HG02588 (cell line): ENCODE measurements around the gene TEC.

ENCODE experiments used
- ATAC-seq: cut with Tn5 transposase; IDR thresholded peaks from one replicate; pipeline ENCODE4 v1.9.1; 2021; ENCODE audit warnings: mild to moderate bottlenecking, moderate library complexity; ENCODE audit not compliant: unreplicated experiment

TEC gene

GRCh38 chr4:48127682-48128404 is 141.8 kb downstream of the TEC start:
- ATAC-seq: peak; percentile 89

DNA sequence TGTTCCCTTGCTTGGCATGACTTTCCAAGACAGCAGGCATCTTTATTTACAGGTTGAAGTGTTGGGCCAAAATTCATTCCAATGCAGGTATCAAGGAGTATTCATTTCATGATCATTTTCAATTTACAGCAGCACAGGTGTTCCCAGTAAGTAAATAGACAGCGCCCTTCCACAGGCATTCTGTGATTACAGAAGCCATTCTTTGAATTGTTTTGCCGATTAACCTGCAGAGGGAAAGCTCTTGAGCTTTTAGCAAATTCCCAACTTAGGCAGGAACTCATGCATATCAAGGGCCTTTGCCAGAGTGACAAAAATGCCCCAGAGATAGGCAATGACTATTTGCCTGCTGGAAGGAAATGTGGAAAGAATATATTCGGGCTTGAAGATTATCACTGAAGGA is 142.4 kb downstream of the TEC start:
- no peak for ATAC-seq

- no peak for ATAC-seq
Observed at GRCh38 chr4:48126621-48127020, 143.0 kb downstream of the TEC start.

DNA sequence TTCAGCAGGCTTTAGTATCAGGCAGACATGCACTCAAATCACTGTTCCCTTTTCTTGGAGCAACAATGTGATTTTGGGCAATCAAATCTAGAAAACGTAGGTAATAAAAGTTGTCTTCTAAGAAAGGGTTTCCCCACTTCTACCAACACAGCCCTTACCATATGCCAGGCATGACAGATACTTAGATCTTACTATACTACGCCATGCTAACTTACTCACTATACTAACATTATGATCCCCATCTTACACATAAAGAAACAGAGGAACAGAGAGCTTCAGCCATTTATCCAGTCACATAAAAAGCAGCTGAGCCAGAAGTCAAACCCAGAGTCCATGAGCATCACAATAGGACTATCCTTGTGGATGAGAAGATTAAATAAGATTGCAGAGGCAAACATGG is 144.8 kb downstream of the TEC start:
- no peak for ATAC-seq

GRCh38 chr4:48122756-48123155 is 146.9 kb downstream of the TEC start:
- ATAC-seq: no peak

DNA sequence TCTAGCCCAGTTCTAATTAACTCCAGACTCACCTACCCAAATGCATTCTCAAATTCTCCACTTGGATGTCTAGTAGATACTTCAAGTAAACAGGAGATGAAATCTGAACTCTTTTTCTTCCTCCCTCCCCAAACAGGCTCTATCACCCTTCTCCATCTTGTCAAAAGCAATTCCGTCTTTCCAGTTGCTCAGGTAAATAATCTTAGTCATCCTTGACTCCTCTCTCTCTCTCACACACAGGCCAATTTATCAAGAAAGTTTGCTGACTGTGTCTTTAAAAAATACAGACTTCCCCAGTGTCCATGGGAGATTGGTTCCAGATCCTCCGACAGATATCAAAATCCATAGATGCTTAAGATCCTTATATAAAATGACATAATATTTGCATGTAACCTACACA is 148.5 kb downstream of the TEC start:
- ATAC-seq: no peak

DNA sequence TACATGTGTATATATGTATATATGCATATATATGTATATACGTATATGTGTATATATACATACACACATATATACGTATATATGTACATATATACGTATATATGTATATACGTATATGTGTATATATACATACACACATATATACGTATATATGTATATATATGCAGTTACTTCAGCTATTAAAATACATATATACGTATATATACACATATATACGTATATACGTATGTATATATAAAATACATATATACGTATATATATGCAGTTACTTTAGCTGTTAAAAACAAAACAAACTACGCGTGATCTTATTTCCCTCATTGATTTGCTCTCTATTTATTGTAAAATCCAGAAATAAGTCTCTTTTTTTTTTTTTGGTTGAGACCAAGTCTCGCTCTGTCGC is 149.5 kb downstream of the TEC start:
- ATAC-seq: no peak

GRCh38 chr4:48119646-48120045 is 150.0 kb downstream of the TEC start:
- ATAC-seq: no peak

- ATAC-seq: no peak
Observed at GRCh38 chr4:48118081-48118480, 151.6 kb downstream of the TEC start.

DNA sequence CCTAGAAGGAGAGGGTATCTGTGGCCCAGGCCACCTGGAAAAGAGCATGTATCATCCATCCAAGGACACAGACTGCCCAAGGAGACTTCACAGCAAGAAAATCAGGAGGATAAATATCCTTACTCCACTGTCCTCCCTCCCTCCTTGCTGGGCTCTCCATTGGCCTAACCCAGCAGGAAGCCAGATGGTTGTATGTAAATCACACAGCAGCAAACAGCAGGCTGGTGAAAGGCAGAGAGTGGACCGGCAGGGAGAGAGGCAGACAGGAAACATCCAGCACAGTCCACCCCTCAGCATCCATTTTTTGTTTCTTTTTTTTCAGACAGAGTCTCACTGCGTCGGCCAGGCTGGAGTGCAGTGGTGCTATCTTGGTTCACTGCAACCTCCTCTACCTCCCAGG is 153.1 kb downstream of the TEC start:
- no peak for ATAC-seq

DNA sequence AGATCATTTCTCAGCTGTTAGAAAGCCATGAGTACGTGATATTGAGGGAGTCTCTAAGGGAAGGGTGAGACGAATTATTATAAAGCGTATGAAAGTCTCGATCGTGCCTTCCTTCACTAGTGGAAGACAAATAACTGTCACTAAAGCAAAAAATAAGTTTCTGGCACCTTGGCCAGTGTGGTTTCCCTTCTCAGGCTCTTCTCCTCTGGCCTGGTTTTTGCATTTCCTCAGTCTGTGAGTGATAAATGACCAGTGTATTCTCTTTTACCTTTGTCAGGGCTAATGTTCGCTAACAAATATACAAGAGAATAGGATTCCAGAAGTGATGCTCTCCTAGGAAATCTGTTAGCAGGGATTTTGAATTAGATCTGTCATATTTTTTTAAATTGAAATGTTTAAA is 155.2 kb downstream of the TEC start:
- no peak for ATAC-seq

DNA sequence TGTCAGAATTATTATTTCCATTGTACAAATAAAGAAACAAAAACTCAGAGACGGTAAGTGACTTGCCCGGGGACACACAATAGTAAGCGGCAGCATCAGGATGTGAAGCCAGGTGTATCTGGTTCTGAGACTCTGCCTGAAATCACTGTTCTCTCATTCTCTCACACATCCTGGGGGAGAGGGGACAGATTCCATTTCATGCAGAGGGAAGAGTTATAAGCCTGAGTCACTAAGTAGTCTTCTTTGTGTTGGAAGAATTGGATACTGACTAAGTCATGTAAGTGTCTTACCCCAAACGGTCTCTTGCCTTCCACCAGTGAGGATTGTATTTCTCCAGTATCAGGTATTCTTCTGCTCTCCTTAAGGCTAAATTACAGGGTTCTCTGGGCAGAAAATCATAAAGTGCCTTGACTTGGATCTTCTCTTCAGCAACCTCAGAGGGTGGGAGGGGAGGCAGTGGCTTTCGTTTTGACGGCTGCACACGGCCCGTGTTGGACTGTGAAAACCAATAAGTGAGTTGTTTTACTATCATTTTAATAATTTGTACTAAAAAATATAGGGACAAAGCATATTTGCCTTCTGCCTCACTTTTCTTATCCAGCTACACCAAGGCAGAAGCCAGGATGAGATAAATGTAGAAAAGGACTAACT is 157.5 kb downstream of the TEC start:
- ATAC-seq: no peak

GRCh38 chr4:48110452-48110978 is 159.1 kb downstream of the TEC start:
- ATAC-seq: no peak

DNA sequence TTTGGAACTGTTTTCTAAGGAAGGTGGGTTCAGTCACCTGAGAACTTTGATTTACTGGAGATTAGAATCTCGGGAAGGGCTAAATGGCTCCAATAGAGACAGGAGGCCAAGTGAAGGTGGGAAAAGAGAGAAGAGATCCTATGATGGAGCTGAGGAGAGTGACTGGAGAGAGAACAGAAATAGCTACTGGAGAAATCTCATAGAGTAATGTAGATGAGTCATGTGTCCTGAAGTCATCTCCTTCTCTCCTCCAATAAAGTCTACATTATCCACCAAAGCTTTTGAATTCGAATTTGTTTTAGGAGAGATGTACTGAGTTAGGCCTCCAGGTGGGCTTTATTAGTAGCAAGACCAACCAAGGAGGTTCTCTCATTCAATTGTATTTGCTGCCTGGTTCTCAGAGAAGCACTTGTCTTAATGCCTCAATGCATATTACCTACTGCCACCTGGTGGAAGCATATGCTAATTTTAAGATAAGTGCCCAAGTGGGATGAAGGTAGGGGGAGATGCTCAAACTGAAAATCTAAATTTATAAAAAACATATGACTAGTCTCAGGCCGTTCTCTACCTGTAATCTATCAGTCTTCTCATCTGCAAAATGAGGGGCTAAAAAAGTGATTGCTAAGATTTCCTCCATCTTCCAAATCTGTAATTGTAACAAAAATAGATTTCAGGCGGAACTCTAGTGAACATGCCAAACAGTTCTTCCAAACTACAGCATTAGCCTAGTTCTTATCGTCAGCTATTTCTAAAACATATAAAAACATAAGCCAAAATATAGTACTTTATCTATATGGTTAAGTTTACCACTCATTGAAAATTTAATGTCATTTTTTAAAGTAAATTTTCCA is 160.0 kb downstream of the TEC start:
- ATAC-seq: no peak

DNA sequence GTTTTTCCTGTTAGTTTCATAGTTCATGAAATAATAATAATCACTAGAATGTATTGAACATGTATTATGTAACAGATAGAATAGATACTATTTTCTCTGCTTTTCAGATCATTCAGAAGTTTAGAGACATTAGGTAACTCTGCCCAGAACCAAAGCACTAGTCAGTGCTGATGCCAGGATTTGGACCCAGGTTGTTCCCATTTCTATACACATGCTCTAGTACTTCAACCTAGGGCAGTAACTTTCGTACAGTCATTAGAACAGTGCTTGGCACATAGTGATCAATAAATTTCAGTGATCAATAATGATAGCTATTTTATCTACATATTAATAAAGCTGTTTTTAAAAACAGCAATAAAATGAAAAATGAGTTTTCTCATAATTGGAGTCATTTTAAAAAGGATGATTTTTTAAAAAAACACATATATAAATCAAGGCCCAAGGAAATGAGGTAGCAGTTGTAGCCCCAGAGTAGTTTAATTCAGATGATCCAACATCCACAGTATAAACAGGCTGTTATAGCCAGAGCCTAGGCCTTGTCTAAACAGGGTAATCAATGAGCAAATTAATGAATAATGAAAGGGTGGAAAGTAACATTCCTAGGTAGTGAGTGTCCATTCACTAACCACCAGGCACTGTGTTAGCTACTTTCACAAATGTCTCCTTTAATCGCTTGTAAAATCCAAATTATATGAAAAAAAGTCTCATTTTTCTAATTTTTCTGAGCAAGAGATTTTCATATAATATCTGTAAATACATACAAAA is 161.1 kb downstream of the TEC start:
- ATAC-seq: no peak

GRCh38 chr4:48105230-48105629 is 164.4 kb downstream of the TEC start:
- ATAC-seq: no peak

- no peak for ATAC-seq
Observed at GRCh38 chr4:48103483-48104139, 166.0 kb downstream of the TEC start.

- ATAC-seq: no peak
Observed at GRCh38 chr4:48102303-48102702, 167.3 kb downstream of the TEC start.

GRCh38 chr4:48100256-48100655 is 169.4 kb downstream of the TEC start:
- no peak for ATAC-seq

- ATAC-seq: no peak
Observed at GRCh38 chr4:48095441-48095840, 174.2 kb downstream of the TEC start.
